NCI-H2227 (cell line): ENCODE measurements around the gene OXT.
"Not testable (repeated sequence)": the region's sequence is repeated elsewhere in the genome, so short reads cannot be mapped to it uniquely, and the experiment has no call there.

ENCODE experiments used
- DNase-seq: peaks from one replicate; lab custom pipeline; 2025; ENCODE audit not compliant: unreplicated experiment; lab: John Stamatoyannopoulos, UW

OXT gene

DNA sequence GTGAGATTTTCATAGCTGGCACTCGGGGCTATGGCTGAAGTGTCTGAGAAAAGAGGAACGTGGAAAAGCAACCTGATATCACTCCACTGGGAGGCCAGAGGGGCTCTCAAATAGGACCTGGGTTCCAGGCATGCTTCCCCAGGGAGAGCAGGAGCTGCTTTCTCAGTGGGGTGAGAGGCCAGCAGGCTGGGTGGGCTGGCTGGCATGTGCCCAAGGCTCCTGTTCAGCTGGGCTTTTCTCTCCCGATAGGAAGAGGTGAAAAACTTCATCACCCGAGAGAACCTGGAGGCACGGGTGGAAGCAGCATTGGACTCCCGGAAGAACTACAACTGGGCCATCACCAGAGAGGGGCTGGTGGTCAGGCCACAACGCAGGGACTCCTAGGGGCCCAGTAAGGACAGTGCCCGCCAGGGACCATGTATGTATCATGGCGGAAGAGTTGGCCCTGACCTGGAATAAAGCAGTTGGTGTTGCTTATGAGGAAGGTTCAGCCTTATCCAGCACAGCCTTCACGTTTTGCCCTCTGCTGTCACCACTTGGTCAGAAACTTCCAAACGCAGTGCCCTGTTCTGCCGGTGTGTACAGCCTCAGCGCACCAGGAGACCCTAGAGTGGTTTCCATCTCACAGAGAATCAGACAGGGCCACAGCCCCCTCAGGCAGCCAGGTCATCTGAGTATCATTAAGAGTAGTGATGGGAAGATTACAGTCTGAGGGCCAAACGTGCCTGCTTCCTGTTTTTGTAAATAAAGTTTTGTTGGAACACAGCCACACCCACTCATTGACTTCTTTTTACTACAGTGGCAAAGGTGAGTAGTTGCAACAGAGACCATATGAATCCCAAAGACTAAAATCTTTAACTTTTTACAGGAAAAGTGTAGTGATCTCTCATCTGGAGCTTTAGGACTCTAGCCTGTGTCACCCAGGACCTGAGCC, 23.7 kb upstream of the OXT start:
- DNase-seq: no peak

DNA sequence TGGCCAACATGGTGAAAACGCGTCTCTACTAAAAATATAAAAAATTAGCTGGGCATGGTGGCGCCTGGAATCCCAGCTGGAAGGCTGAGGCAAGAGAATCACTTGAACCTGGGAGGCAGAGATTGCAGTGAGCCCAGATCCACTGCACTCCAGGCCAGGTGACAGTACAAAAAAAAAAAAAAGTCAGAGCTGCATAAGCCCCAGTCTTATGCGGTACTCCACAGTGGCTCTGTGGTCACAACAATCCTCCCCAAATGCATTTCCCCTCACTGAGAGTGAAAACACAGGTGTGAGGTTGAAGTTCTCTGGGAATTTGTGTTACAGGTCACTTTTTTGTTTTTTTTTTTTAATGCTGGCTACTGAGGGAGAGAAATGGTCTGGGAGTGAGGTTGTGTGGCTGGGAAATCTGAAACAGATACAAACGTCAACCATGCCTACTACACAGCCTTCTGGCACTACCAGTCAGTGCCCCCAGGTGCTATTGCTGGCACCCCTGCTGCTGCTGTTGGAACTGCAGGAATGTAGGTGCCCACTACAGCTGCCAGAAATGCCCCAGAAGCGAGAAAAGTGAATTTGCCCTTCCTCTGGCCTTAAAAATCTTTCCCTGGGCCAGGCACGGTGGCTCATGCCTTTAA, 19.9 kb upstream of the OXT start:
- DNase-seq: no peak

DNA sequence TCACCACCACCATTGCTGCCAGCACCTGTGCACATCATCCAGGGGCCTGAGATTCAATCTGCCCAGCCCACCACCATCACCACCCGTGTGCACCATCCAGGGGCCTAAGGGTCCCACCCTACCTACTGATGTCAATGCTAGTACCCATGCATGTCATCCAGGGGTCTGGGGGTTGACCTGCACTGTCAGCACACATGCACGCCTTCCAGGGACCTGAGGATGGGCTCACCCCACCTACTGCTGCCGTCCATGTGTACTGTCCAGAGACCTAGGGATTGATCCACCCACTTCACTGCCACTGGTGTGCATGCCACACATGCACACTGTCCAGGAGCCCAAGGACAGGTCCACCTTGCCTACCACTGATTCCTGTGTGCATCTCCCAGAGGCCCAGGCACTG, 11.9 kb upstream of the OXT start:
- no peak for DNase-seq

DNA sequence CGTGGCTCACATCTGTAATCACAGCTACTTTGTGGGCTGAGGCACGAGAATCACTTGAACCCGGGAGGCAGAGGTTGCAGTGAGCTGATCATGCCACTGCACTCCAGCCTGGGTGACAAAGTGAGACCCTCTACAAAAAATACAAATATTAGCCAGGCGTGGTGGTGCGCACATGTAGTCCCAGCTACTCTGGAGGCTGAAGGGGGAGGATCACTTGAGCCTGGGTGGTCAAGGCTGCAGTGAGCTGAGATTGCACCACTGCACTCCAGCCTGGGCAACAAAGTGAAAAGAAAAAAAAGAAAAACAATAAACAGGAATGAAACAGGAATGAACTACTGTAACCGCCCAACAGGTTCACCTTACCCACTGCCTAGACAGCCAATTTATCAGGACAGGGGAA, 7.3 kb upstream of the OXT start:
- DNase-seq: not testable (repeated sequence)

DNA sequence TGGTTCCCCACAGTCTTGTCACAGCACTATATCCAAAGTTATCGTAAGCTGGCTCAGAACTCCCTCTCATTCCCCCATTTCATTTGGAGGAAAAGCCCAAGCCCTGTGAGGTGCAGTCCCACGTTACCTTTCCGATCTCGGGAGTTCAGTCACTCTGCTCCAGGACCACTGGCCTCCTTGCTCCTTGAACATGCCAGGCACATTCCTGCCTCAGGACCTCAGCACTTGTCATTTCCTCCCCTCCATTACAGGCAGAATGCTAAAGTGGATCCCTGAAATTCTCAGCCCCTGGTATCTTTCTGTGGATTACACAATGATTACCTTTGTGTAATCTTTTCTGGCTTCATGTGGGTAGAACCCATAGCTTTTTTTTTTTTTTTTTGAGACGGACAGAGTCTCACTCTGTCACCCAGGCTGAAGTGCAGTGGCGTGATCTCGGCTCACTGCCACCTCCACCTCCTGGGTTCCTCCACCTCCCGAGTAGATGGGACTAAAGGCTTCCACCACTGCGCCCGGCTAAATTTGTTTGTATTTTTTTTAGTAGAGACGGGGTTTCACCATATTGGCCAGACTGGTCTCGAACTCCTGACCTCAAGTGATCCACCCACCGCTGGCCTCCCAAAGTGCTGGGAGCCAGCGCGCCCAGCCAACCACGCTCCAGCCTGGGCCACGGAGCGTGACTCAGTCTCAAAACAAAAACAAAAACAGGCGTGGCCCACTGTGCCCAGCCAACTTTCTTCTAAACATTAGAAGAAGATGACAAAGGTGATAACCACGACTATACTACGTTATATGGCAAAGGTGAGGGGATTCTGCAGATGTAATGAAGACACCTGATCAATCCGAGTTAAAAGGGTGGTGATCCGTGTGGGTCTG, 4.0 kb upstream of the OXT start:
- no peak for DNase-seq

DNA sequence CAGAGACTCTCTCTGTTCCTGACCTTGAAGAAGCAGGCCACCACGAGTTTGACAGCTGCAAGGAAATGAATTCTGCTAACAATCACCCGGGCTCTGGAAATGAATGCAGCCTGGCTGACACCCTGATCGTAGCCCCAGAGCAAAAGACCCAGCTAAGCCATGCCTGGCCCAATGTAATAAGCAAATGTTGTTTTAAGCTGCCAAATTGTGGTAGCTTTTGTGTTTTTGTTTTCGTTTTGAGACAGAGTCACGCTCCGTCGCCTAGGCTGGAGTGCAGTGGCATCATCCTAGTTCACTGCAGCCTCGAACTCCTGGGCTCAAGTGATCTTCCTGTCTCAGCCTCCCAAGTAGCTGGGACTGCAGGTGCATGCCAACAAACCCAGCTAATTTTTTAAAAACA, 3.3 kb upstream of the OXT start:
- no peak for DNase-seq

DNA sequence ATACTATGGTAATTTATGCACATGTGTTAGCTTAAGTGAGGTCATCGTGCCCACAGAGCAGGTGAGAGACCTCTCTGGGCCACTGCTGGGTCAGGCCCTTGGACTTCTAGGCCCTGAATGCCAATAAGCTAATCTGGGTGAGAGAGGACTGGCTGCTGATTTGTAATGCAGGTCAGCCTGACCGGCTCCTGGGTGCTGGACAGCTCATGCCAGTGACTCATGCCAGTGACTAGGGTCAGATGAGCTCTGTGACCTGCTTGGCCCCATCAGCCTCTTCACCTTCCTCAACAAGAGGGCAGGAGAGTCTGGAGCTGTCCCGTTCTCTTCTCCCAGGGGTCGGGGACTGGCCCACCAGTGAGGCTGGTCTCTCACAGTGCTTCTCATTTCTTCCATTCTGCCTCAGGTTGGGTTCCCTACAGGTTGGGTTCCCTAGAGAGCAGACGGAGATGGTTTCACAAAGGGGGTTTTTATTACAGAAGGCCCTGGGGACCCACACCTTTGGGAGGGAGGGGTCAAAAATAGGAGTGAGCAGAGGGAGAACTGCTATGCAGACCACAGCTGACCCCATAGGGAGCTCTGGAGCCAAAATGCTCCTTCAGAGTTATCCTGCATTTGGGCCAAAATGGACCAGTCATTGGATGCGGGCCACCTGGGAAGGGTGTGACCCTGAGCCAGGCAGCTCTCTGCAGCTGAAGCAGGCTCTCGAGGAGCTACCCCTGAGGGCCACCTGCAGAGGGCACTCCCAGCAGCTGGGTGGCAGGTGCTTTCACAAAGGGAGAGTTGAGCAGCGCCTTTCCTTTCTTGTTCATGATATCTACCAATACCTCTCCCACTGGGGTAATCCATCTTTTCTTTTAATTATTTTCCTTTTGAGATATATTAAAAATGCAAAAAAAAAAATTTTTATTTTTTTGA, 2.2 kb upstream of the OXT start:
- DNase-seq: no peak

DNA sequence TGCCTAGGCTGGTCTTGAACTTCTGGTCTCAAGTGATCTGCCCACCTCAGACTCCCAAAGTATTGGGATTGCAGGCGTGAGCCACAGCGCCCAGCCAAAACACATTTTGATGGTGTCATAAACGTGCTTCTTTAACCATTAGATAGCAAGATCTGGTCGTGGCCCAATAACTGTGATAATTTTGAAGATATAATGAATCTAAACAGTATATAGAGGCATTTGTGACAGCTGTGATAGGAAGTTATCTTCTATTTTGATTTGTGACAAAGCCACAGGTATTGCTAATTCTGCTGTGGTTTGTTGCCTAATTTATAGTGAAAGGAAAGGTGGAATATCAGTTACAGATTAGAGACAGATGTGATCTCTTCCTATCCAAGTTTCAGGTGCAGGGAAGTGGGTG, 695 bp upstream of the OXT start:
- DNase-seq: no peak

DNA sequence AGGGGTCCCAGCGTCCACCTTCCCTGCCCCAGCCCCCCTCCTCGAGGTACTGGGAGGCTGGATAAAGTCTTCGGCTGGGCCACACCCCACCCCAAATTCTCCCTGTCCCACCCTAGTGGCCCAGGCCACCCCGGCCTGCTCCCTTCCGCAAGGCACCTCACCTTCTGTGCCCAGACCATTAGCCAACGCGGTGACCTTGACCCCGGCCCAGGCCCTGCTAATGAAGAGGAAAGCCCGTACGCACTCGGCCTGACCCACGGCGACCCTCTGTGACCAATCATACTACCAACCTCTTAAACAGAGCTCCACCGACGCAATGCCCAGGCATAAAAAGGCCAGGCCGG, 182 bp upstream of the OXT start:
- DNase-seq: no peak

DNA sequence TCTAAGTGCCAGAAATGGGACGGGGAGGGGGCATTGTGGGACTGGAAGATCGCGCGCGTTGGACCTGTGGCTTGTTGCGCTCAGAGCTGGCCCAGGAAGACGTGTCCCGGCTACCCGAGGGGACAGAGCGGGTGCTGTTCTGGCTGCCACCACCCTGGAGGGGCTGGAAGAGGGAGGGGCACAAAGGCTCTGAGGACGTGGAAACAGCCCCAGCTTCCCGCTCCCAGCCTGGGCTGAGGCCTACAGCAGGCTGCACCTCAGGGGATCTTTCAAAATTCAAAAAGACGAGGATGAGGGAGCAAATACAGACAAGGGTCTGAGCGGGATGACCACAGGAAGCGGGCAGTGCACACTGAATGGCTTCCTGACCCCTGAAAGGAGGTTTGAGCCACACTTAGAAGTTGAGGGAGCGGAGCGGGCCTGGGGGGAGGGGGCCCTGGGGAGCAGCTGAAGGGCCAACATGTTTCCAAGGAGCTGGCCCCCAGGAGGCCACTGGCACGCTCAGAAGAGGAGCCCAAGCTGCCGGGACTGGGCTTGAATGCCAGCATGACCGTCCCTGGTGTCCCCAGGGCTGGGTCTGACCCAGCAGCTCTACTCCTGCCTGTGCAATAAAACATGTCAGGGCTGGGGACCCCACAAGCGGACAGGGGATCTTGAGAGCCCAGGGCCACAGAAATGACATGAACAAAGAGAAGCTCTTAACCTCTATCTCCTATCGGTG, 1.3 kb downstream of the OXT start:
- DNase-seq: no peak

DNA sequence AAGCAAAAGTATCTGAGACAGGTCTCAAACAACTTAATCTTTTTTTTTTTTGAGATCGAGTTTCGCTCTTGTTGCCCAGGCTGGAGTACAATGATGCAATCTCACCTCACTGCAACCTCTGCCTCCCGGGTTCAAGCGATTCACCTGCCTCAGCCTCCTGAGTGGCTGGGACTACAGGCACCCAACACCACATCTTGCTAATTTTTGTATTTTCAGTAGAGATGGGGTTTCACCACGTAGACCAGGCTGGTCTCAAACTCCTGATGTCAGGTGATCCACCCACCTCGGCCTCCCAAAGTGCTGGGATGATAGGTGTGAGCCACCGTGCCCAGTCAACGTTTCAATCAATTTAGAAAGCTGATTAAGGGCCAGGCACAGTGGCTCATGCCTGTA, 1.8 kb downstream of the OXT start:
- DNase-seq: not testable (repeated sequence)

DNA sequence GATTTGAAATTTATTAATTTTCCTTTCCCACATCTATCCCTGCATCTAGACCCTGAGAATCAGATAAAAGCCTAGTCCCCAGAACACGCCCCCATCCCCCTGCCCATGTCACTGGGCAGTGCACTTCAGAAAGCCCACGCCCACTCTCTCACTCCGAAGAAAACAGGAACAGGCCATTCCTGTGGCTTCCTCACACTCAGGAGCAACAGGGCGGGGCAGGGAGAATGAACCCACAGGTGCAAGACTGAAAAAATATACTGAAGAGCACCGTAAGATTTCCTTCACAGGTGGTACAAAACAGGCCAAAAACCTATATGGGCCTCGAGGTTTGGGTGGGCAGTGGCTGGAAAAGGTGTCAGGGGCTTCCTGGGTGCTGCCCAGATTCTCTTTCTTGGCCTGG, 3.4 kb downstream of the OXT start:
- DNase-seq: no peak

DNA sequence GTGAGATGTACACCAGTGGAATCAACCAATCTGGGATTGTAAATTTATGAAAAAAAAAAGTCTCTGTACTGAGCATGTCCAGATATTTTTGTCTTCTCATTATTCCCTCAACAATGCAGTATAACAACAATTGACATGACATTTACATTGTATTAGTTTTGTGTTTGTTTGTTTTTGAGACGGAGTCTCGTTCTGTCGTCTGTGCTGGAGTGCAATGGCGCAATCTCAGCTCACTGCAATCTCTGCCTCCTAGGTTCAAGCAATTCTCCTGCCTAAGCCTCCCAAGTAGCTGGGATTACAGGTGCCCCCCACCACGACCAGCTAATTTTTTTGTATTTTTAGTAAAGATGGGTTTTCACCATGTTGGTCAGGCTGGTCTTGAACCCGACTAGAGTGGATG, 3.9 kb downstream of the OXT start:
- not testable (repeated sequence) for DNase-seq

DNA sequence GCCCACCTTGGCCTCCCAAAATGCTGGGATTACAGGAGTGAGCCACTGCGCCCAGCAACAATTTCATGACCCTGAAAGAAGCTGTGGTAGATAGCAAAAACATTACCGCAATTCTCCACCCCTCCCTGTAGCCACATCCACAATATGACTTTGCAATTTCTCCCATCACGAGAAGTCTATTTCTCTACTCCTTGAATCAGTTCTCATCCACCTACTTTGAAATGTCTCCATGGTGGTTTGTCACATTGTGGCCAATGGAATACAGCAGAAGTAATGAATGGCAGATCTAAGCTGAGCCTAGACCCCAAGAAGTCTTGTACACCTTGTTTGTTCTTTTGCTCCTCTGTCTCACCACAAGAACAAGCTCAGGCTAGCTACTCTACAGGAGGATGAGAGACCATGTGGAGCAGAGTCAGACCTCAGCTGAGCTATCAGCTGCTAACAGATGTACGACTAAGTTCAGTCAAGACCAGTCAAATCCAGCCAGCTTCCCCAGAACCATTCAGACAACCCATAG, 6.3 kb downstream of the OXT start:
- no peak for DNase-seq

DNA sequence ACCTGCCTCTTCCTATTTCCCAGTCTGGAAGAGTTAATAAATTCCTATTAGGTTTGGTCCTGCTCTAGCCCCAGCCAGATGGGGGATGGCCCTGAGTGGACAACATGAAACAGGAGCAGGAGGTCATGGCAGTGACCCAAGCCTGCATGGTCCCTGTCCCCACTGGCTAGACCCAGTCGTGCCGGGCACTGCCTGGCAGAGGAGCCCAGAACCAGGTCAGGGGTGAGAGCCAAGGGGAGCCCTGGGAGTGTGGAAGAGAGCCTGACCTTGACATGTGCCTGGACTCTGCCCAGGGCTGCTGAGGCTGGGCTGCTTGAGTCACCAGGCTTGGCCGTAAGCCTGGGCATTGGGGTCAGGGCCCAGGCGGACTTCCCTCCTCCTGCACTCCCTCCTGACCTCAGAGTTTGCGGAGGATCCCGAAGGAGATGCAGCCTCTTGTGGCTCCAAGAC, 9.5 kb downstream of the OXT start:
- DNase-seq: no peak

DNA sequence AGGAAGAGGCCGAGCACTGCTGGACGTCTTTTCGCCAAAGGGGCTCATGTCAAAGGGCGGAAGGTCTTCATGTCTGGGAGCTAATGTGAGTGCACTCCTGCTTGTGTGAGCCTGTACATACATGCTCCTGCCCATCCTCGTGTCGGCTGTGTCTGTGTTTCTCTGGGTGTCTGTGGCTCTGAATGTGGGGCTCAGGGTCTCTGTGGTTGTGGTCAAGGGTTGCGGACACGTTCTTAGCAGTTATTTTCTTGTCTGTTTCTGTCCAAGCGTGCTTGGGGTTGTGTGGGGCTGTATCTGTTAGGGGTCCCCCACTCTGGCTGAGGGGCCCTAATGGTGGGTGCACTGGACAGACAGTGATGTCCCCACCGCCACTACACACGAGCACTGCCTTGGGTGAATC, 10.2 kb downstream of the OXT start:
- DNase-seq: no peak

DNA sequence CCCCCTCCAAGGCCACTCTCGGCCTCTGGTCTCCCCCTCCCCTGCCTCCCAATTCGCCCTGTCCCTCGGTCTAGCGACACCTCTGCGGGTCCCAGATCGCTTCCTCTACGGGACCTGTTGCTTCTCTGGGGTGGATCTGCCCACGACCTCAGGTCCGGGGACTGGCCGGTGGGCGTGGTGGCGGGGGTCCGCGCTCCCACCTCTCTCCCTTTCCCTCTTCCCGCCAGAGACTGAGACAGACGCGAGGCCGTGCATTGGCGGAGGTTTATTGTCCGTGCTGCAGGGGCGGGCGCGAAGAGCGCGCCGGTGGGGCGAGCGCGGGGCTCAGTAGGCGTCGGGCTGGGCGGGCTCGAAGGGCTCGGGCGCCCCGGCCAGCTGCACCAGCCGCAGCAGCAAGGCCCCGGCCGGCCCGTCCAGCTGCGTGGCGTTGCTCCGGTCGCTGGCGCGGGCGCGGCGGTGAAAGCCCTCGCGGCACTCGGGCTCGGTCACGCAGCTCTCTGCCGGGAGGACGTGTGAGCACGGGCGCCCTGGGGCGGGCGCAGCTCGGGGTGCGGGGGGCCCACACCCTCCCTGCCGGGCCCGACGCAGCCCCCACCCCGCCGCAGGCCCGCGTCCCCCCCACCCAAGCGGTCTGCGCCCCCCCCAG, 11.0 kb downstream of the OXT start:
- peak; percentile 59 for DNase-seq

DNA sequence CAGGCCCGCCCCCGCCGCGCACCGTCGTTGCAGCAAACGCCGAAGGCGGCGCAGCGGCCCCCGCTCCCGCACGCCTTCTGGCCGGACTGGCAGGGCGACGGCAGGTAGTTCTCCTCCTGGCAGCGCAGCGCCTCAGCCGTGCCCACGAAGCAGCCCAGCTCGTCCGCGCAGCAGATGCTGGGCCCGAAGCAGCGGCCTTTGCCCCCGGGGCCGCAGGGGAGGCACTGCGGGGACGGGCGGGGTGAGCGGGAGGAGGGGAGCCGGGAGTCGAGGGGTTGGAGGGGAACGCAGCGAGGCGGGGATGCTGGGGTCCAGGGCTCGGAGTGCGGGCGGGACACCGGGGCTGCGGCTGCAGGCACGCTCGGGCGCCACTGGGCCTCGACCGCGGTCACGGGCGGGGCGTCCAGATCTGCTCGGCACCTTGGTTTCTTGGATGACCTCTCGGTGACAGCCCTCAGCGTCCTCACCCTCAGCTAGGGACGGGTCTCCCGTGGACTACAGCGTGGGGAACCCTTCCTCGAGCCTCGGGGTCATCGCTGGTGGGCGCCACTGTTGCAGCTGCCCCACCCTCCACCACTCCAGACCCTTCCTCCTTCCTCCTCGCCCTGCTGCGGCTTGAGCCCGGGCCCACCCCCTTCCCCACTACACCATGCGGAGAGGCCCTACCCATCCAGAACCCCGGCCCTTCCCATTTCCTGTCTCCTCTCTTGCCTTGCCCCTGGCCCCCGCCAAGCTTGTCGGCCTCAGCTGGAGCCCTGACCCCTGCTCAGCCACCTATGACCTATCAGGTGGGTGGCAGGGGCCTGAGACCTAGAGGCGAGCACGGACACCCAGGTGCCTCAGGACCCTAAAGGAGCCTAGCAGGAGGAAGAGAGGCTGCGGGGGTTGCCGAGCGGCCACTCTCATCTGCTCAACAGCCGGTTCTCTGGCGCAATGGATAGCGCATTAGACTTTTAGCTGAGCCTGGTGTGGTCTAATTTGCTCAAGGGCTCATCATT, 11.8 kb downstream of the OXT start:
- peak; percentile 43 for DNase-seq
